Brain microvascular endothelial cell (primary cell): ENCODE data around the gene ZNF79.

Experiments used
- DNase-seq: peaks from one replicate; pipeline ENCODE4 v3.0.0-alpha.2; 2020
- H3K27ac ChIP-seq: fragments of 250-450 bp; sonication (Bioruptor Pico); 2 replicates; pipeline ENCODE4 v1.5.1; 2020; ENCODE audit warnings: mild to moderate bottlenecking, moderate library complexity
- H3K27me3 ChIP-seq: fragments of 250-450 bp; sonication (Bioruptor Pico); replicated peaks from 2 replicates; pipeline ENCODE4 v1.5.1; 2020; ENCODE audit warnings: mild to moderate bottlenecking
- H3K36me3 ChIP-seq: fragments of 250-450 bp; sonication (Bioruptor Pico); replicated peaks from 2 replicates; pipeline ENCODE4 v1.5.1; 2020; ENCODE audit warnings: mild to moderate bottlenecking
- H3K4me3 ChIP-seq: 2 replicates; pipeline ENCODE4 v1.5.1; 2011; ENCODE audit warnings: low read depth, mild to moderate bottlenecking, control low read depth, low read length, moderate library complexity
- in situ Hi-C: cut with HindIII; loops from 2 replicates; pipeline ENCODE4 v1.10.0; 2017; ENCODE audit warnings: low sequenced_read_pairs, low pct_ligation_motif_present
- TF ChIP-seq, protein P1 (sequence below): IDR thresholded peaks from 2 replicates; pipeline ENCODE4 v1.5.1; 2011; ENCODE audit warnings: low read depth, mild to moderate bottlenecking, moderate library complexity, low read length, control low read depth, inconsistent platforms; ENCODE audit errors: missing control alignments

The ZNF79 gene

DNA sequence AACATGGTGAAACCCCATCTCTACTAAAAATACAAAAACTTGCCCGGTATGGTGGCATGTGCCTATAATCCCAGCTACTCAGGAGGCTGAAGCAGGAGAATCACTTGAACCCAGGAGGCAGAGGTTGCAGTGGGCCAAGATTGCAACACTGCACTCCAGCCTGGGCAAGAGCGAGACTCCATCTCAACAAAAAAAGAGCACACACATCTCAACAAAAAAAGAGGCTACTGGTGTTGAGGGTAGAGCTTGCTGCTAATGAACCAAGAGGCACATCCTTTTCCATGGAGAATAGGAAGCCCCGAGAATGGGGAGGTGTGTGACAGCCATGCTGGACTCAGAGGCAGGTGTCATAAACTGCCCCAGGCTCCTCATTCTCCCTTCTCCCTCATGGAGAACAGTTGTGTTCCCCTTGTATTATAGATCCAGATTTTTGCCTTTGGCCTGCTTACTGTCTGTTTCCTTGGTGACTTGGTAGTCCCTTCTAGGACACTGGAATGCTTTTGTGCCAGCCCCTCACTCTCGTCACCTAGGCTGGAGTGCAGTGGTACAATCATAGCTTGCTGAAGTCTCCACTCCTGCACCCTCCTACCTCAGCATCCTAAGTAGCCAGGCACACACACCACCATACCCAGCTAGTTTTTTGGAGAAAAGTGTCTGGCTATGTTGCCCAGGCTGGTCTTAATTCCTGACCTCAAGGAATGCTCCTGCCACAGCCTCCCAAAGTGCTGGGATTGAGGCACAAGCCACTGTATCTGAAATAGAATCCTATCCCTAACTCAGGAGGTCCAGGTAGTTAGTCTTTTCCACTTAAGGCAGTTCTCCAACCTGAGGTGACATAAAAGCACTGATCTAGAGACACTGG is 21.9 kb downstream of the ZNF79 start:
- no peak overlapping the region for H3K4me3 ChIP-seq
- in situ Hi-C loops: no loop called here
- H3K27me3 ChIP-seq: no peaks in the 10 kb centered on the region
- TF ChIP-seq, protein P1, sequence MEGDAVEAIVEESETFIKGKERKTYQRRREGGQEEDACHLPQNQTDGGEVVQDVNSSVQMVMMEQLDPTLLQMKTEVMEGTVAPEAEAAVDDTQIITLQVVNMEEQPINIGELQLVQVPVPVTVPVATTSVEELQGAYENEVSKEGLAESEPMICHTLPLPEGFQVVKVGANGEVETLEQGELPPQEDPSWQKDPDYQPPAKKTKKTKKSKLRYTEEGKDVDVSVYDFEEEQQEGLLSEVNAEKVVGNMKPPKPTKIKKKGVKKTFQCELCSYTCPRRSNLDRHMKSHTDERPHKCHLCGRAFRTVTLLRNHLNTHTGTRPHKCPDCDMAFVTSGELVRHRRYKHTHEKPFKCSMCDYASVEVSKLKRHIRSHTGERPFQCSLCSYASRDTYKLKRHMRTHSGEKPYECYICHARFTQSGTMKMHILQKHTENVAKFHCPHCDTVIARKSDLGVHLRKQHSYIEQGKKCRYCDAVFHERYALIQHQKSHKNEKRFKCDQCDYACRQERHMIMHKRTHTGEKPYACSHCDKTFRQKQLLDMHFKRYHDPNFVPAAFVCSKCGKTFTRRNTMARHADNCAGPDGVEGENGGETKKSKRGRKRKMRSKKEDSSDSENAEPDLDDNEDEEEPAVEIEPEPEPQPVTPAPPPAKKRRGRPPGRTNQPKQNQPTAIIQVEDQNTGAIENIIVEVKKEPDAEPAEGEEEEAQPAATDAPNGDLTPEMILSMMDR: no peak
- H3K27ac ChIP-seq: no peak overlapping the region
- peaks cover 92% of the 10 kb centered on the region for H3K36me3 ChIP-seq
- no peak for DNase-seq

DNA sequence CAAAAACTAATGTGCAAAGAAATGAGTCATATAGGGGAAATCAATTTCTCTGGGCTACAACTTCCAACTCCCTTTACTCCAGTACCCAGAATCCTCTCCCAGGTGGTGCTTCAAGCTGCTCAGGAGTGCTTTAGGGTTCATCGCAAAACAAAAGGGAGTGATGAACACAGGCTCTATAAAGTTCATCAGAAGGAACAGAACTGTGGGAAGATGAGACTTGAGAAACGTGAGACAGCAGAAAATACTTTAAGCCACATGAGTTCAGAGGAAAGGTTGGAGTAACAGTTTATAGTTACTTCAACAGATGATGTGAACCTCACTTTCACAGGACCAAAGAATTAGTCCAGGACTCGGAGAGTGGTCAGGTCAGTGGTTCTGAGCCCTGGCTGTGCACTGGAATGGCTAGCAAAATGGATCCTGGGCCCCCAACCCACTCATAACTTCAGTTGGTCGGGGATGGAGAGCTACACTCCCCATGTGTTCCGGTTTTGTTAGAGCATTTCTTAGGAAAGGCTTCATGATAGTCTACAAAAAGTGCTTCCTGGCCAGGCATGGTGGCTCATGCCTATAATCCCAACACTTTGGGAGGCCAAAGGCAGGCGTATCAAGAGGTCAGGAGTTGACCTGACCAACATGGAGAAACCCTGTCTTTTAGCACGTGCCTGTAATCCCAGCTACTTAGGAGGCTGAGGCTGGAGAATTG is 22.7 kb downstream of the ZNF79 start:
- H3K4me3 ChIP-seq: no peak overlapping the region
- no peak overlapping the region for H3K27ac ChIP-seq
- in situ Hi-C loops: no loop called here
- DNase-seq: no peak
- peaks cover 85% of the 10 kb centered on the region for H3K36me3 ChIP-seq
- H3K27me3 ChIP-seq: no peaks in the 10 kb centered on the region
- TF ChIP-seq, protein P1: no peak

DNA sequence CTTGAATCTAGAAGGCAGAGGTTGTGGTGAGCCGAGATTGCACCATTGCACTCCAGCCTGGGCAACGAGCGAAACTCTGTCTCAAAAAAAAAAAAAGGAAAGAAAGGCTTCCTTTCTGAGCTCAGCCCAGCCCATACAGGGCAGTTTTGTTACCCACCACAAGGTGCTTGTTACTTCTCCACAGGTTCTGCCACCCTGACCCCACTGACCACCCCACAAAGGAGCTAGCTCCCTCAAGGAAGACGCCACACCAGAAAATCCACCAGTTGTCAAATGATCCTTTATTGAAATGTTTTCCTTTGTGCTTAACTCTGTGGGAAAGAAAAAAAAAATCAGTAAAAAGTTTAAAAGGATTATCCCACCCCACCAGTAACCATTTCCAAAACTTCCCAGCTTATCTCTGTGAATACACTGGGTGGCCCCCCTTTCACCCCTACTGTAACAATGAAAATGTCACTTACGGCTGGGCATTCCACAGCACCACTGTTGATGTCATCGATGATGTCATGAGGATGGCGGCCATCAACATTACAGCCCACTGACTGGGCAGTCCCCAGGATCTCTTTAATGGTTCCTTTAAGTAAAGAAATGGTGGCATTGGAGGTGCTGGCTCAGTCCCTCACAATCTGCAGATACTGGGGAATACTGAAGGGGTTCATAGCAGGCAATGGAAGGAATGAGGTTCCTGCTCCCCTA is 23.4 kb downstream of the ZNF79 start:
- no peak for DNase-seq
- Histone ChIP-seq H3K4me3 (peak overlapping the region; percentile 5), H3K36me3 (peaks cover 80% of the 10 kb centered on the region), H3K27ac (peak overlapping the region; percentile 3), H3K27me3 (no peaks in the 10 kb centered on the region)
- TF ChIP-seq, protein P1: no peak
- in situ Hi-C loops: no loop called here

DNA sequence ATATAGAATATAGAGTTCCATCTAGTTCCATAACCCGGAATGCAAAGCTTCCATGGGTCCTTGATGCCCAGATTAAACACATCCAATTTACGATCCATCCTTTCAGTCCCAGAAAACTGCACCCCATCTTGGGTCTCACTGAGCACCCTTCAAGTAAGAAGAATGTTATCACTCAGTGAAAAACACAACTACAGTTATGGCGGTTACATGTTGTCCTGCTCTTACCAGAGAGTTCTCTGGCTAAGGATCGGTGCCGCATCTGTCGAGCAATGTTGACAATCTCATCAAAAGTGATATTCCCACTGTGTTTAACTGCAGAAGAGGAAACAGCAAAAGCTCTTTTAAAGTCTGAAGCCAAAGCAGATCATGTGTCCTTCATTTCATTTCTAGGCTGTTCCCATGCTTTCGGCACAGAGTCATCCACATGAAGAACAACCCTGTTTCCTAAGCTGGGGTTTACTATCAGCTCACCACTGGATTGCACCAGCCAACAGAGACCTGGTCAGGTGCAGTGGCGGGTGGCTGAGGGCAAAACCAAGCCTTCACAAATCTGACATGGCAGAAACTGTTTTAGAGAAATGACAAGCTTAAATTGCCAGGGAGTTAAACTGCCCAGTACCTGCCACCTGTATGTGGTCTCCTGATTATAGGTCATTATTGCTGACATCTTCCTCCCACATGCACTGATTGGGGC is 24.1 kb downstream of the ZNF79 start:
- H3K36me3 ChIP-seq: peaks cover 74% of the 10 kb centered on the region
- peak overlapping the region; percentile 99 for H3K4me3 ChIP-seq
- no peak overlapping the region for H3K27ac ChIP-seq
- no peaks in the 10 kb centered on the region for H3K27me3 ChIP-seq
- in situ Hi-C loops: no loop called here
- TF ChIP-seq, protein P1: no peak
- DNase-seq: no peak

DNA sequence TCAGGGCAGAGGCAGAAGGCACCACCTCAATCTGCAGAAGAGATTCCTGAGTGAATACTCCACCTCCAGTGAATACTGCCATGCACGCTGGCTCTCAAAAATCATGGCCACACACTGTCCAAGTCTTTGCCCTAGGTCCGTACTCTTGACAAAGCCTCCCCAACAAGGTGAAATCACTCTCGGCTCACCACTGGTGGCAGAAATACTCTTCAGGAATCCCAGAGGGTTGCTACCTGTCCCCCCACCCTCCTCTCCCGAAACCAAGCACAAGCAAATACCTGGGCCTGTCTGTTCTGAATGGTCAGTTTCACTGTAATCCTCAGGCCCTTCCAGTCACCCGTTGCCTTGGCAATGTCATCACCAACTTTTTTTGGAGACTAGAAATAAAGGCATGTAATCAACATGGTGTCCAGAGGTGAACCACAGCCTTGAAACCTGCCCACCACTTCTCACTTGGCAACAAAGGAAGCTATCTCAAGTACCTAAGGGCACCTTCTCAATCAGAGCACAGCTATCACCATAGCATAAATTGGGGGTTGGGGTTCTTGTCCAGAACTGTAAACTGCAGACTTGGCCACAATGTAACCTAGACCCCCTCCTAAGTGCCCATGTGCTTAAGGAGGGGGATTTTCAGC is 25.3 kb downstream of the ZNF79 start:
- no peaks in the 10 kb centered on the region for H3K27me3 ChIP-seq
- H3K27ac ChIP-seq: peak overlapping the region; percentile 79
- H3K36me3 ChIP-seq: peaks cover 68% of the 10 kb centered on the region
- TF ChIP-seq, protein P1: no peak
- in situ Hi-C loops: no loop called here
- H3K4me3 ChIP-seq: peak overlapping the region; percentile 99
- DNase-seq: no peak
